Loucy (cell line): ENCODE results near the gene TCEANC2.
"Not testable (repeated sequence)": the region's sequence is repeated elsewhere in the genome, so short reads cannot be mapped to it uniquely, and the experiment has no call there.

Experiments used
- CTCF ChIP-seq: fragments of 200-600 bp; sonication (generic); conservative IDR thresholded peaks from 2 replicates; pipeline ENCODE4 v1.5.1; 2014; ENCODE audit warnings: mild to moderate bottlenecking, antibody characterized with exemption, low read length
- EZH2phosphoT487 ChIP-seq: fragments of 200-600 bp; IDR thresholded peaks from 2 replicates; pipeline ENCODE4 v1.6.1; 2018; ENCODE audit warnings: antibody characterized with exemption, mild to moderate bottlenecking, moderate library complexity, borderline replicate concordance

DNA sequence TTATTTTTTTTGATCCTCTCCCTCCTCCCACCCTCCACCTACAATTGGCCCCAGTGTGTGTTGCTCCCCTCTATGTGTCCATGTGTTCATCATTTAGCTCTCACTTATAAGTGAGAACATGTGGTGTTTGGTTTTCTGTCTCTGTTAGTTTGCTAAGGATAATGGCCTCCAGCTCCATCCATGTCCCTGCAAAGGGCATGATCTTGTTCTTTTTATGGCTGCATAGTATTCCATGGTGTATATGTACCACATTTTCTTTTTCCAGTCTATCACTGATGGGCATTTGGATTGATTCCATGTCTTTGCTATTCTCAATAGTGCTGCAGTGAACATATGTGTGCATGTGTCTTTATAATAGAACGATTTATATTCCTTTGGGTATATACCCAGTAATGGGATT lies 28.6 kb upstream of the TCEANC2 start:
- TF ChIP-seq CTCF, EZH2phosphoT487: not testable (repeated sequence)
